ENCODE data around the gene AFAP1. TPM values are rescaled to one million over a fixed set of nuclear protein-coding genes. Genes with fewer than 3 reads are reported as not detected.

AFAP1 gene
- total and polyA plus RNA-seq, 2 donors (not counting 3 experiments of a cell fraction or from before 2014, with no cell fraction given), result 32.3 to 103 TPM

DNA sequence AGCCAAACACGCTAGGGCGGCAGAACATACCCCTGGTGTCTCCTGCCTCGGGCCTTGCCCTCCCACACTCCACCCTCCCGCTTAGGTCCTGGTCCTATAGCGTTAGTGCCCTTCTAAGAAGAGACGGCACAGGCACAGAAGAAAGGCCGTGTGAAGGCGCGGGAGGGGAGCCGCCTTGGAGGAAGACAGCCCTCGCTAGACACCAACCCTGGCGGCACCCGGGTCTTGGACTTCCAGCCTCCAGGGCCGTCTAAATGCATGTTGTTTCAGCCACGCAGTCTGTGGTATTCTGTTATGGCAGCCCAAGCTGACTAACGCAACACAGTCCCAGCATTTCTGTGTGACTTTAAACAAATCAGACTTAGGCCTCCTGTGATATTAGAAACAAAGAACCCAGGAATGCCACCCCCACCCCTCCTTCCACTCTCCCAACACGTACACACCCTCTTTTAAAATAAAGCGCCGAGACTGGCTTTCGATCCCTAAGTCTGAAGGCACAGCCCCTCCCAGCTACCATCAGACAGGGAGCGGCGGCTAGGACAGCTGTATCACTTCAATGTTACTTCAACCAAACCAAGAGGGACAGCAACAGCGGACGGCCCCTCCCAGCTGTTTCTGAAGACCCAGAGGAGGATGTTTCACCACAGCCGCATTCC, 128.0 kb downstream of the AFAP1 start:
- peaks cover 28% of the 10 kb centered on the region for H3K4me1 ChIP-seq (ENCODE audit: control insufficient read depth, extremely low read depth, insufficient read depth, low read length)
- no peak overlapping the region for H2AFZ ChIP-seq (ENCODE audit: low read depth, low read length)

More for the DNA sequence above, 128.0 kb downstream of the AFAP1 start:
- H3K9ac ChIP-seq (replicated peaks; ENCODE audit: extremely low read depth, insufficient read depth, low read length), result no peak overlapping the region
- H4K20me1 ChIP-seq (replicated peaks; ENCODE audit: control insufficient read depth, extremely low read depth, insufficient read depth, low read length), result no peaks in the 10 kb centered on the region
- BruUV-seq (replicated peaks), result no TSS peak
- CTCF ChIA-PET, result interaction anchor here (1.1 to 2.7 kb wide), 2 partner anchors 7 to 33 kb away, joined by 4 to 11 read pairs; no protein-coding TSS in a partner anchor
- FAIRE-seq (no peak), DNase-seq (ENCODE audit: low read depth, low spot score) (no peak)
- peaks cover 9% of the 10 kb centered on the region for H3K9me3 ChIP-seq (replicated peaks; ENCODE audit: control insufficient read depth, insufficient read depth, low read length)
- H3K27ac ChIP-seq (ENCODE audit: insufficient read depth, low read depth, low read length), result no peak overlapping the region
- no peak for TF ChIP-seq EZH2 (IDR thresholded peaks at IDR 0.05; ENCODE audit: borderline replicate concordance, low read depth, low read length, severe bottlenecking)
- TF ChIP-seq, protein P1, sequence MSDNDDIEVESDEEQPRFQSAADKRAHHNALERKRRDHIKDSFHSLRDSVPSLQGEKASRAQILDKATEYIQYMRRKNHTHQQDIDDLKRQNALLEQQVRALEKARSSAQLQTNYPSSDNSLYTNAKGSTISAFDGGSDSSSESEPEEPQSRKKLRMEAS (IDR thresholded peaks at IDR 0.05; ENCODE audit: insufficient read depth, insufficient read length), result no peak
- TF ChIP-seq POLR2A (IDR thresholded peaks at IDR 0.05; ENCODE audit: low read depth, low read length), result no peak
- no peak for TF ChIP-seq FOS (IDR thresholded peaks at IDR 0.05; ENCODE audit: borderline replicate concordance, insufficient read depth, low read length)
- no peak for TF ChIP-seq POLR2AphosphoS5 (IDR thresholded peaks at IDR 0.05; ENCODE audit: insufficient read depth, low read depth, low read length)
- no peak for TF ChIP-seq GATA2 (IDR thresholded peaks at IDR 0.05; ENCODE audit: insufficient read depth, insufficient read length, low read depth, low read length)
- TF ChIP-seq, protein P2, sequence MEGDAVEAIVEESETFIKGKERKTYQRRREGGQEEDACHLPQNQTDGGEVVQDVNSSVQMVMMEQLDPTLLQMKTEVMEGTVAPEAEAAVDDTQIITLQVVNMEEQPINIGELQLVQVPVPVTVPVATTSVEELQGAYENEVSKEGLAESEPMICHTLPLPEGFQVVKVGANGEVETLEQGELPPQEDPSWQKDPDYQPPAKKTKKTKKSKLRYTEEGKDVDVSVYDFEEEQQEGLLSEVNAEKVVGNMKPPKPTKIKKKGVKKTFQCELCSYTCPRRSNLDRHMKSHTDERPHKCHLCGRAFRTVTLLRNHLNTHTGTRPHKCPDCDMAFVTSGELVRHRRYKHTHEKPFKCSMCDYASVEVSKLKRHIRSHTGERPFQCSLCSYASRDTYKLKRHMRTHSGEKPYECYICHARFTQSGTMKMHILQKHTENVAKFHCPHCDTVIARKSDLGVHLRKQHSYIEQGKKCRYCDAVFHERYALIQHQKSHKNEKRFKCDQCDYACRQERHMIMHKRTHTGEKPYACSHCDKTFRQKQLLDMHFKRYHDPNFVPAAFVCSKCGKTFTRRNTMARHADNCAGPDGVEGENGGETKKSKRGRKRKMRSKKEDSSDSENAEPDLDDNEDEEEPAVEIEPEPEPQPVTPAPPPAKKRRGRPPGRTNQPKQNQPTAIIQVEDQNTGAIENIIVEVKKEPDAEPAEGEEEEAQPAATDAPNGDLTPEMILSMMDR (IDR thresholded peaks at IDR 0.05; ENCODE audit: extremely low read depth in 1 of 2, insufficient read depth in 1 of 2, low read depth in 1 of 2, low read length in 2 of 2), result no peak
- TF ChIP-seq MYC (IDR thresholded peaks at IDR 0.05; ENCODE audit: low read depth, low read length), result no peak
- TF ChIP-seq JUN (IDR thresholded peaks at IDR 0.05; ENCODE audit: borderline replicate concordance, insufficient read depth, insufficient read length, low read depth), result no peak
- H3K4me2 ChIP-seq (ENCODE audit: insufficient read depth, low read length), result no peak overlapping the region
- H3K9me1 ChIP-seq (replicated peaks; ENCODE audit: control insufficient read depth, extremely low read depth, insufficient read depth, low read length), result no peaks in the 10 kb centered on the region
- intact Hi-C loops (cut with micrococcal nuclease), result no loop called here
- dilution Hi-C loops (cut with MboI; ENCODE audit: extremely low pct_ligation_motif_present, low sequenced_read_pairs), result no loop called here
- H3K36me3 ChIP-seq (ENCODE audit: control insufficient read depth in 2 of 2, extremely low read depth in 1 of 2, insufficient read depth in 2 of 2, low read length in 2 of 2), result peaks cover 29 to 35% of the 10 kb centered on the region in 2 experiments
- H3K79me2 ChIP-seq (ENCODE audit: control insufficient read depth, insufficient read depth, low read length), result peaks cover 30% of the 10 kb centered on the region
- H3K4me3 ChIP-seq (replicated peaks in 1 of 3; ENCODE audit: insufficient read depth in 1 of 3, low read depth in 1 of 3, low read length in 3 of 3), result no peak overlapping the region
- no peaks in the 10 kb centered on the region for H3K27me3 ChIP-seq (ENCODE audit: control insufficient read depth in 2 of 2, insufficient read depth in 2 of 2, low read length in 2 of 2)
- POLR2A ChIA-PET, result no interaction called here
